ENCODE measurements around the gene HDAC4.

DNA sequence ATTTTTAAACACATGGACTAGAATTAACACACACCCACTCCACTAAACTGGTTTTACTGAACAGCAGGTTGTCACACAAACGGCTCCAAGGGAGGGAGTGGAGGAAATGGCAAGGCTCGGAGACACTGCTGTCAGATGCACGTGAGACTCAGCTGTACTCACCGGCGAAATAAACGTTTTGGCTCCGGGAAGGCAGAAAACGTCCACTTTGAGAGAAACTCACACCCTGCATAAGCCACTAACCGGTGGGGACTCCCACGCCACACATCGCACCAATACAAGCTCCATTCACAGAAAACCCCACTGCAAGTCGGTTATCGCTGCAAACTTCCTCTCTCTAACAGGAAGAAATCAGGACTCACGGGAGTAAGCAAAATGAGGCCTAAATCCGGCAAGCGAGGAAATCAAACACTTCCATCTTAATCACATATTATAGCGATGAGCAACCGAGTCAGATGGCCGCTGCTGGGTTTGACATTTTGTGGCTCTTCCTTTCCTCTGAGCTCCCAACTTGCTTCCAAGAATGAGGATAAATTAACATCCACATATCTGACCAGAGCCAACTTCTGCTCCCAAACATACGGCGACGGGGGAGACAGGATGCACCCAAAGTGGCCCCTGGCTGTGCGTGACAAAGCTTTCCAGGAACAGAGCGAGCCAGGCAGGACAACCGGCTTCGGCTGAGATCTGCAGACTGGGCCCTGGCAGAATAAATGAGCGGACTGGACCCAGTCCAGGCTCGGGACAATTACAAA lies 63.5 kb downstream of the HDAC4 start:
- TF ChIP-seq, protein P1, sequence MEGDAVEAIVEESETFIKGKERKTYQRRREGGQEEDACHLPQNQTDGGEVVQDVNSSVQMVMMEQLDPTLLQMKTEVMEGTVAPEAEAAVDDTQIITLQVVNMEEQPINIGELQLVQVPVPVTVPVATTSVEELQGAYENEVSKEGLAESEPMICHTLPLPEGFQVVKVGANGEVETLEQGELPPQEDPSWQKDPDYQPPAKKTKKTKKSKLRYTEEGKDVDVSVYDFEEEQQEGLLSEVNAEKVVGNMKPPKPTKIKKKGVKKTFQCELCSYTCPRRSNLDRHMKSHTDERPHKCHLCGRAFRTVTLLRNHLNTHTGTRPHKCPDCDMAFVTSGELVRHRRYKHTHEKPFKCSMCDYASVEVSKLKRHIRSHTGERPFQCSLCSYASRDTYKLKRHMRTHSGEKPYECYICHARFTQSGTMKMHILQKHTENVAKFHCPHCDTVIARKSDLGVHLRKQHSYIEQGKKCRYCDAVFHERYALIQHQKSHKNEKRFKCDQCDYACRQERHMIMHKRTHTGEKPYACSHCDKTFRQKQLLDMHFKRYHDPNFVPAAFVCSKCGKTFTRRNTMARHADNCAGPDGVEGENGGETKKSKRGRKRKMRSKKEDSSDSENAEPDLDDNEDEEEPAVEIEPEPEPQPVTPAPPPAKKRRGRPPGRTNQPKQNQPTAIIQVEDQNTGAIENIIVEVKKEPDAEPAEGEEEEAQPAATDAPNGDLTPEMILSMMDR (IDR thresholded peaks at IDR 0.05; ENCODE audit: poor library complexity): no peak
- no peak for TF ChIP-seq EZH2 (IDR thresholded peaks at IDR 0.05; ENCODE audit: borderline replicate concordance)
